Liver (tissue), 9 donors: Measurements from ENCODE around the gene PDZD2. TPM values are rescaled to one million over a fixed set of nuclear protein-coding genes. Genes with fewer than 3 reads are reported as not detected.

Source experiments
- DNase-seq: peaks from one replicate; pipeline ENCODE4 v3.0.0-alpha.2; 2017; ENCODE audit warnings: low spot score
- H3K27ac ChIP-seq, 2 donors: one replicate each; pipeline ENCODE4 v1.7.0; 2013; ENCODE audit warnings: inconsistent platforms in 2 of 2, low read length in 2 of 2, control low read depth in 1 of 2, low read depth in 1 of 2, mild to moderate bottlenecking in 1 of 2
- H3K27me3 ChIP-seq, 4 donors: one replicate each; pipeline versions ENCODE4 v1.6.1 to v1.7.0; 2013; ENCODE audit warnings: low read length in 3 of 4, inconsistent platforms in 1 of 4, mild to moderate bottlenecking in 1 of 4, moderate library complexity in 1 of 4; ENCODE audit not compliant: control insufficient read depth in 4 of 4, insufficient read depth in 4 of 4
- H3K36me3 ChIP-seq, 4 donors: one replicate each; pipeline versions ENCODE4 v1.6.1 to v1.7.0; 2013; ENCODE audit warnings: low read length in 3 of 4, mild to moderate bottlenecking in 3 of 4, low read depth in 1 of 4, moderate library complexity in 1 of 4; ENCODE audit not compliant: control insufficient read depth in 4 of 4, insufficient read depth in 3 of 4
- H3K4me1 ChIP-seq, 4 donors: one replicate each; pipeline versions ENCODE4 v1.6.1 to v1.7.0; 2013; ENCODE audit warnings: low read length in 3 of 4, mild to moderate bottlenecking in 3 of 4, moderate library complexity in 1 of 4; ENCODE audit not compliant: control insufficient read depth in 4 of 4, insufficient read depth in 4 of 4
- H3K4me3 ChIP-seq, 3 donors: one replicate each; pipeline versions ENCODE4 v1.6.1 to v1.7.0; 2013; ENCODE audit warnings: low read length in 3 of 3, control low read depth in 1 of 3, low read depth in 1 of 3, mild to moderate bottlenecking in 1 of 3
- H3K9ac ChIP-seq, 2 donors: one replicate each; pipeline ENCODE4 v1.7.0; 2013; ENCODE audit warnings: low read length in 2 of 2, mild to moderate bottlenecking in 2 of 2, moderate library complexity in 2 of 2, control low read depth in 1 of 2, low read depth in 1 of 2
- H3K9me3 ChIP-seq, 4 donors: one replicate each; pipeline versions ENCODE4 v1.6.1 to v1.7.0; 2013; ENCODE audit warnings: low read length in 3 of 4; ENCODE audit not compliant: control insufficient read depth in 4 of 4
- EGR1 ChIP-seq, 2 donors: IDR thresholded peaks; 2 replicates each; pipeline ENCODE4 v1.6.1; 2016 to 2018; ENCODE audit warnings: antibody characterized with exemption in 2 of 2, low read depth in 2 of 2
- FOXA1 ChIP-seq: IDR thresholded peaks from 2 replicates; pipeline ENCODE4 v1.6.1; 2016; ENCODE audit warnings: antibody characterized with exemption
- FOXA2 ChIP-seq: IDR thresholded peaks from 2 replicates; pipeline ENCODE4 v1.6.1; 2016; ENCODE audit warnings: antibody characterized with exemption
- GABPA ChIP-seq, 2 donors: IDR thresholded peaks in 1 of 2; conservative IDR thresholded peaks in 1 of 2; 2 replicates each; pipeline ENCODE4 v1.6.1; 2016; ENCODE audit warnings: antibody characterized with exemption in 2 of 2, mild to moderate bottlenecking in 1 of 2, moderate library complexity in 1 of 2
- HNF4A ChIP-seq, 2 donors: conservative IDR thresholded peaks; 2 replicates each; pipeline ENCODE4 v1.6.1; 2016; ENCODE audit warnings: antibody characterized with exemption in 2 of 2, mild to moderate bottlenecking in 2 of 2
- HNF4G ChIP-seq: IDR thresholded peaks from 2 replicates; pipeline ENCODE4 v1.6.1; 2016; ENCODE audit warnings: antibody characterized with exemption
- JUND ChIP-seq, 2 donors: IDR thresholded peaks; 2 replicates each; pipeline ENCODE4 v1.6.1; 2016; ENCODE audit warnings: antibody characterized with exemption in 2 of 2
- NR2F2 ChIP-seq: IDR thresholded peaks from 2 replicates; pipeline ENCODE4 v1.6.1; 2016; ENCODE audit warnings: antibody characterized with exemption
- RAD21 ChIP-seq, 2 donors: IDR thresholded peaks; 2 replicates each; pipeline ENCODE4 v1.6.1; 2016; ENCODE audit warnings: antibody characterized with exemption in 2 of 2, mild to moderate bottlenecking in 2 of 2
- RXRA ChIP-seq, 2 donors: IDR thresholded peaks; 2 replicates each; pipeline ENCODE4 v1.6.1; 2017 to 2018; ENCODE audit warnings: antibody characterized with exemption in 2 of 2, mild to moderate bottlenecking in 1 of 2
- SP1 ChIP-seq: IDR thresholded peaks from 2 replicates; pipeline ENCODE4 v1.6.1; 2018; ENCODE audit warnings: antibody characterized with exemption, mild to moderate bottlenecking
- TAF1 ChIP-seq: conservative IDR thresholded peaks from 2 replicates; pipeline ENCODE4 v1.6.1; 2016; ENCODE audit warnings: antibody characterized with exemption, mild to moderate bottlenecking
- YY1 ChIP-seq: IDR thresholded peaks from 2 replicates; pipeline ENCODE4 v1.6.1; 2016; ENCODE audit warnings: antibody characterized with exemption, mild to moderate bottlenecking
- WGBS: extraction: QIAGEN DNeasy Blood & Tissue Kit; methylation state at CpG from one replicate; pipeline ENCODE4 v1.1.7; 2013; 5-methylcytosine and 5-hydroxymethylcytosine counted together
- polyA plus RNA-seq, 2 donors: library from polyadenylated mRNA; stranded (reverse) in 1 of 2; unstranded in 1 of 2; fragments of 200-250 nt in 1 of 2; fragments of >200 nt in 1 of 2; fragmentation: Nextera tagmentation in 1 of 2; extraction: Ambion mirVana in 1 of 2; gene quantifications; one replicate each; pipeline versions ENCODE4 v1.2.1 to v1.2.3, GENCODE V29; 2013 to 2015
- total RNA-seq, 2 donors: library from RNA; depleted of rRNA; stranded (reverse); fragments of >200 nt; gene quantifications; one replicate each; pipeline ENCODE4 v1.2.3, GENCODE V29; 2014
- TF ChIP-seq, protein P1 (sequence below): IDR thresholded peaks from 2 replicates; pipeline ENCODE4 v1.6.1; 2016; ENCODE audit warnings: antibody characterized with exemption
- TF ChIP-seq, protein P2 (sequence below): IDR thresholded peaks from 2 replicates; pipeline ENCODE4 v1.6.1; 2016; ENCODE audit warnings: antibody characterized with exemption
- TF ChIP-seq, protein P3 (sequence below): IDR thresholded peaks from 2 replicates; pipeline ENCODE4 v1.6.1; 2016; ENCODE audit warnings: antibody characterized with exemption, mild to moderate bottlenecking
- TF ChIP-seq, protein P4 (sequence below): fragments of 150-350 bp; IDR thresholded peaks from 2 replicates; pipeline ENCODE4 v1.5.1; 2017; ENCODE audit warnings: improper control_type of control experiment, low read depth, low read length; ENCODE audit not compliant: missing input control
- TF ChIP-seq, protein P5 (sequence below): IDR thresholded peaks from 2 replicates; pipeline ENCODE4 v1.6.1; 2016; ENCODE audit warnings: antibody characterized with exemption
- donor health status: healthy.
- donor health status: healthy.
- donor health status: healthy.
- donor health status: healthy.
- donor health status: healthy.

PDZD2 gene
- total and polyA plus RNA-seq, 4 donors = 0.27 to 1.1 (median 0.54) TPM

DNA sequence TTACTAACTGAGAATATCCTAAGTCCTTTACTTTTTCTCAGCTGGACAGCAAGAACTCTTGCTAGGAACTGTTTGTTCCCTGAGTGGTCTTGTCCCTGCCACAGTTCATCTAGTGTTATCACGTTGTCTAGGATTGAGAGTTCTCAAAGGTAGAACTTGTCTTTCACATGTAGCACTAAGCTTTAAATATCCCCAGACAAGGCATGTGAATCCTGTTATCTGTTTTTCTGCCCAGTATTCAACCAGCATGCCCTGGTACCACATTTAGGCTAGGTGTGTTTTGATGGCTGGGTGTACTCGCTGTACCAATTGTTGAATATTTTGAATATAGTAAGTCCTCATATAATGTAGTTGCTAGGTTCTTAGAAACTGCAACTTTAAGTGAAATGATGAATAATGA lies 27.9 kb upstream of the PDZD2 start:
- Histone ChIP-seq H3K27me3 (no peaks in the 10 kb centered on the region), H3K4me1 (peaks cover 0 to 4% (median 2%) of the 10 kb centered on the region in 4 donors), H3K9me3 (no peaks in the 10 kb centered on the region), H3K4me3 (no peak overlapping the region), H3K9ac (no peak overlapping the region), H3K36me3 (no peaks in the 10 kb centered on the region), H3K27ac (no peak overlapping the region)
- TF ChIP-seq YY1 = no peak
- TF ChIP-seq, protein P1, sequence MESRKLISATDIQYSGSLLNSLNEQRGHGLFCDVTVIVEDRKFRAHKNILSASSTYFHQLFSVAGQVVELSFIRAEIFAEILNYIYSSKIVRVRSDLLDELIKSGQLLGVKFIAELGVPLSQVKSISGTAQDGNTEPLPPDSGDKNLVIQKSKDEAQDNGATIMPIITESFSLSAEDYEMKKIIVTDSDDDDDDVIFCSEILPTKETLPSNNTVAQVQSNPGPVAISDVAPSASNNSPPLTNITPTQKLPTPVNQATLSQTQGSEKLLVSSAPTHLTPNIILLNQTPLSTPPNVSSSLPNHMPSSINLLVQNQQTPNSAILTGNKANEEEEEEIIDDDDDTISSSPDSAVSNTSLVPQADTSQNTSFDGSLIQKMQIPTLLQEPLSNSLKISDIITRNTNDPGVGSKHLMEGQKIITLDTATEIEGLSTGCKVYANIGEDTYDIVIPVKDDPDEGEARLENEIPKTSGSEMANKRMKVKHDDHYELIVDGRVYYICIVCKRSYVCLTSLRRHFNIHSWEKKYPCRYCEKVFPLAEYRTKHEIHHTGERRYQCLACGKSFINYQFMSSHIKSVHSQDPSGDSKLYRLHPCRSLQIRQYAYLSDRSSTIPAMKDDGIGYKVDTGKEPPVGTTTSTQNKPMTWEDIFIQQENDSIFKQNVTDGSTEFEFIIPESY = no peak
- no peak for TF ChIP-seq FOXA1
- TF ChIP-seq, protein P2, sequence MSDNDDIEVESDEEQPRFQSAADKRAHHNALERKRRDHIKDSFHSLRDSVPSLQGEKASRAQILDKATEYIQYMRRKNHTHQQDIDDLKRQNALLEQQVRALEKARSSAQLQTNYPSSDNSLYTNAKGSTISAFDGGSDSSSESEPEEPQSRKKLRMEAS = no peak
- TF ChIP-seq, protein P3, sequence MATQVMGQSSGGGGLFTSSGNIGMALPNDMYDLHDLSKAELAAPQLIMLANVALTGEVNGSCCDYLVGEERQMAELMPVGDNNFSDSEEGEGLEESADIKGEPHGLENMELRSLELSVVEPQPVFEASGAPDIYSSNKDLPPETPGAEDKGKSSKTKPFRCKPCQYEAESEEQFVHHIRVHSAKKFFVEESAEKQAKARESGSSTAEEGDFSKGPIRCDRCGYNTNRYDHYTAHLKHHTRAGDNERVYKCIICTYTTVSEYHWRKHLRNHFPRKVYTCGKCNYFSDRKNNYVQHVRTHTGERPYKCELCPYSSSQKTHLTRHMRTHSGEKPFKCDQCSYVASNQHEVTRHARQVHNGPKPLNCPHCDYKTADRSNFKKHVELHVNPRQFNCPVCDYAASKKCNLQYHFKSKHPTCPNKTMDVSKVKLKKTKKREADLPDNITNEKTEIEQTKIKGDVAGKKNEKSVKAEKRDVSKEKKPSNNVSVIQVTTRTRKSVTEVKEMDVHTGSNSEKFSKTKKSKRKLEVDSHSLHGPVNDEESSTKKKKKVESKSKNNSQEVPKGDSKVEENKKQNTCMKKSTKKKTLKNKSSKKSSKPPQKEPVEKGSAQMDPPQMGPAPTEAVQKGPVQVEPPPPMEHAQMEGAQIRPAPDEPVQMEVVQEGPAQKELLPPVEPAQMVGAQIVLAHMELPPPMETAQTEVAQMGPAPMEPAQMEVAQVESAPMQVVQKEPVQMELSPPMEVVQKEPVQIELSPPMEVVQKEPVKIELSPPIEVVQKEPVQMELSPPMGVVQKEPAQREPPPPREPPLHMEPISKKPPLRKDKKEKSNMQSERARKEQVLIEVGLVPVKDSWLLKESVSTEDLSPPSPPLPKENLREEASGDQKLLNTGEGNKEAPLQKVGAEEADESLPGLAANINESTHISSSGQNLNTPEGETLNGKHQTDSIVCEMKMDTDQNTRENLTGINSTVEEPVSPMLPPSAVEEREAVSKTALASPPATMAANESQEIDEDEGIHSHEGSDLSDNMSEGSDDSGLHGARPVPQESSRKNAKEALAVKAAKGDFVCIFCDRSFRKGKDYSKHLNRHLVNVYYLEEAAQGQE = no peak
- no peak for TF ChIP-seq TAF1
- TF ChIP-seq JUND (IDR thresholded peaks at IDR 0.05) = no peak
- TF ChIP-seq EGR1 (IDR thresholded peaks at IDR 0.05; ENCODE audit: low read depth in 2 of 2) = no peak
- TF ChIP-seq RAD21 (IDR thresholded peaks at IDR 0.05) = no peak
- TF ChIP-seq FOXA2 = no peak
- no peak for TF ChIP-seq GABPA (IDR thresholded peaks at IDR 0.05 in 1 of 2, conservative IDR thresholded peaks at IDR 0.05 in 1 of 2)
- no peak for TF ChIP-seq HNF4A (conservative IDR thresholded peaks at IDR 0.05)
- TF ChIP-seq, protein P4, sequence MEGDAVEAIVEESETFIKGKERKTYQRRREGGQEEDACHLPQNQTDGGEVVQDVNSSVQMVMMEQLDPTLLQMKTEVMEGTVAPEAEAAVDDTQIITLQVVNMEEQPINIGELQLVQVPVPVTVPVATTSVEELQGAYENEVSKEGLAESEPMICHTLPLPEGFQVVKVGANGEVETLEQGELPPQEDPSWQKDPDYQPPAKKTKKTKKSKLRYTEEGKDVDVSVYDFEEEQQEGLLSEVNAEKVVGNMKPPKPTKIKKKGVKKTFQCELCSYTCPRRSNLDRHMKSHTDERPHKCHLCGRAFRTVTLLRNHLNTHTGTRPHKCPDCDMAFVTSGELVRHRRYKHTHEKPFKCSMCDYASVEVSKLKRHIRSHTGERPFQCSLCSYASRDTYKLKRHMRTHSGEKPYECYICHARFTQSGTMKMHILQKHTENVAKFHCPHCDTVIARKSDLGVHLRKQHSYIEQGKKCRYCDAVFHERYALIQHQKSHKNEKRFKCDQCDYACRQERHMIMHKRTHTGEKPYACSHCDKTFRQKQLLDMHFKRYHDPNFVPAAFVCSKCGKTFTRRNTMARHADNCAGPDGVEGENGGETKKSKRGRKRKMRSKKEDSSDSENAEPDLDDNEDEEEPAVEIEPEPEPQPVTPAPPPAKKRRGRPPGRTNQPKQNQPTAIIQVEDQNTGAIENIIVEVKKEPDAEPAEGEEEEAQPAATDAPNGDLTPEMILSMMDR = no peak
- no peak for TF ChIP-seq NR2F2
- no peak for TF ChIP-seq HNF4G
- TF ChIP-seq SP1 = no peak
- no peak for TF ChIP-seq RXRA (IDR thresholded peaks at IDR 0.05)
- TF ChIP-seq, protein P5, sequence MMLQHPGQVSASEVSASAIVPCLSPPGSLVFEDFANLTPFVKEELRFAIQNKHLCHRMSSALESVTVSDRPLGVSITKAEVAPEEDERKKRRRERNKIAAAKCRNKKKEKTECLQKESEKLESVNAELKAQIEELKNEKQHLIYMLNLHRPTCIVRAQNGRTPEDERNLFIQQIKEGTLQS = no peak
- WGBS = 91% methylated on average over 2 of the region's 2 CpGs
- DNase-seq = no peak
